GM23338 (cell line): ENCODE results near the gene PRKCI. TPM values are rescaled to one million over a fixed set of nuclear protein-coding genes. Genes with fewer than 3 reads are reported as not detected.

Experiments used
- ATAC-seq: fragments of 200-7000 bp; cut with Tn5 transposase; 3 replicates; pipeline ENCODE4 v1.9.1; 2020
- DNase-seq: peaks from one replicate; pipeline ENCODE4 v3.0.0-alpha.2; 2015; ENCODE audit warnings: low spot score
- H2AFZ ChIP-seq: fragments of 200-600 bp; sonication (generic); 2 replicates; pipeline ENCODE4 v1.8.0; 2016; ENCODE audit warnings: antibody characterized with exemption, mild to moderate bottlenecking, moderate library complexity
- H3F3A ChIP-seq: fragments of 200-600 bp; sonication (generic); replicated peaks from 2 replicates; pipeline ENCODE4 v1.8.0; 2017; ENCODE audit warnings: antibody characterized with exemption, mixed run types, low read depth
- H3K27ac ChIP-seq: fragments of 200-600 bp; sonication (generic); 2 replicates; pipeline ENCODE4 v1.6.1; 2016; ENCODE audit warnings: low read depth
- H3K27me3 ChIP-seq: fragments of 200-600 bp; sonication (generic); 2 replicates; pipeline ENCODE4 v1.8.0; 2016; ENCODE audit warnings: mild to moderate bottlenecking, mixed run types, moderate library complexity; ENCODE audit not compliant: insufficient read depth
- H3K36me3 ChIP-seq: fragments of 200-600 bp; sonication (generic); 2 replicates; pipeline ENCODE4 v1.8.0; 2016; ENCODE audit warnings: mild to moderate bottlenecking; ENCODE audit not compliant: insufficient read depth
- H3K4me1 ChIP-seq: fragments of 200-600 bp; sonication (generic); 2 replicates; pipeline ENCODE4 v1.8.0; 2016; ENCODE audit warnings: mild to moderate bottlenecking, moderate library complexity; ENCODE audit not compliant: insufficient read depth
- H3K4me2 ChIP-seq: fragments of 200-600 bp; sonication (generic); 2 replicates; pipeline ENCODE4 v1.7.1; 2017; ENCODE audit warnings: mixed run types
- H3K4me3 ChIP-seq: fragments of 200-600 bp; sonication (generic); 2 replicates; pipeline ENCODE4 v1.6.1; 2016; ENCODE audit warnings: mixed run types
- H3K79me2 ChIP-seq: fragments of 200-600 bp; sonication (generic); replicated peaks from 2 replicates; pipeline ENCODE4 v1.8.0; 2017; ENCODE audit warnings: mild to moderate bottlenecking; ENCODE audit not compliant: insufficient read depth
- H3K9me2 ChIP-seq: fragments of 200-600 bp; sonication (generic); 2 replicates; pipeline ENCODE4 v1.8.0; 2017; ENCODE audit not compliant: insufficient read depth
- H4K20me1 ChIP-seq: fragments of 200-600 bp; sonication (generic); replicated peaks from 2 replicates; pipeline ENCODE4 v1.8.0; 2017; ENCODE audit warnings: mild to moderate bottlenecking; ENCODE audit not compliant: insufficient read depth
- H3K27ac Mint-ChIP-seq: 2 replicates; pipeline ENCODE4 v1.8.0; 2020; ENCODE audit warnings: inconsistent platforms, mild to moderate bottlenecking, moderate library complexity, mixed read lengths
- H3K27me3 Mint-ChIP-seq: 3 replicates; pipeline ENCODE4 v1.8.0; 2022; ENCODE audit warnings: low read depth, mild to moderate bottlenecking, moderate library complexity, mixed read lengths, inconsistent platforms; ENCODE audit not compliant: insufficient read depth, poor library complexity
- H3K36me3 Mint-ChIP-seq: 3 replicates; pipeline ENCODE4 v1.8.0; 2021; ENCODE audit warnings: low read depth, mild to moderate bottlenecking, inconsistent platforms, moderate library complexity, mixed read lengths
- H3K4me1 Mint-ChIP-seq: 3 replicates; pipeline ENCODE4 v1.8.0; 2020; ENCODE audit warnings: mild to moderate bottlenecking, inconsistent platforms, mixed read lengths
- H3K4me3 Mint-ChIP-seq: 3 replicates; pipeline ENCODE4 v1.8.0; 2021; ENCODE audit warnings: moderate library complexity, mild to moderate bottlenecking, inconsistent platforms, mixed read lengths
- H3K9me3 Mint-ChIP-seq: 3 replicates; pipeline ENCODE4 v1.8.0; 2020; ENCODE audit warnings: moderate library complexity, mild to moderate bottlenecking, inconsistent platforms, mixed read lengths
- ETS1 ChIP-seq: IDR thresholded peaks from 2 replicates; pipeline ENCODE4 v1.6.1; 2016; ENCODE audit warnings: antibody characterized with exemption
- EZH2 ChIP-seq: fragments of 200-600 bp; sonication (generic); IDR thresholded peaks from one replicate; pipeline ENCODE4 v1.8.0; 2017; ENCODE audit warnings: antibody characterized with exemption, mild to moderate bottlenecking, low read depth; ENCODE audit not compliant: unreplicated experiment
- EZH2phosphoT487 ChIP-seq: fragments of 200-600 bp; sonication (generic); IDR thresholded peaks from one replicate; pipeline ENCODE4 v1.8.1; 2018; ENCODE audit warnings: antibody characterized with exemption; ENCODE audit not compliant: unreplicated experiment
- JUNB ChIP-seq: IDR thresholded peaks from one replicate; pipeline ENCODE4 v1.6.1; 2016; ENCODE audit warnings: antibody characterized with exemption; ENCODE audit not compliant: unreplicated experiment
- NANOG ChIP-seq: IDR thresholded peaks from 2 replicates; pipeline ENCODE4 v1.6.1; 2016; ENCODE audit warnings: antibody characterized with exemption, borderline replicate concordance
- POLR2AphosphoS5 ChIP-seq: IDR thresholded peaks from 2 replicates; pipeline ENCODE4 v1.6.1; 2016; ENCODE audit warnings: antibody characterized with exemption, low read depth
- ZNF331 ChIP-seq: fragments of 250-450 bp; sonication (Bioruptor Pico); IDR thresholded peaks from 2 replicates; pipeline ENCODE4 v1.5.0; 2020; ENCODE audit warnings: low read depth, mild to moderate bottlenecking, moderate library complexity
- ZNF462 ChIP-seq: fragments of 250-450 bp; sonication (Bioruptor Pico); IDR thresholded peaks from 2 replicates; pipeline ENCODE4 v1.5.0; 2020; ENCODE audit warnings: mild to moderate bottlenecking, moderate library complexity
- polyA plus RNA-seq: library from polyadenylated mRNA; unstranded; fragments of >200 nt; fragmentation: Nextera tagmentation; extraction: Ambion mirVana; gene quantifications from 2 replicates; pipeline ENCODE4 v1.2.1, GENCODE V29; 2016
- total RNA-seq: library from RNA; depleted of rRNA; stranded (reverse); fragments of >200 nt; shearing (Covaris generic); gene quantifications from 2 replicates; pipeline ENCODE4 v1.2.3, GENCODE V29; 2014

The PRKCI gene
- total and polyA plus RNA-seq, 2 experiments from 2014 or later: 58.0 to 119 TPM

DNA sequence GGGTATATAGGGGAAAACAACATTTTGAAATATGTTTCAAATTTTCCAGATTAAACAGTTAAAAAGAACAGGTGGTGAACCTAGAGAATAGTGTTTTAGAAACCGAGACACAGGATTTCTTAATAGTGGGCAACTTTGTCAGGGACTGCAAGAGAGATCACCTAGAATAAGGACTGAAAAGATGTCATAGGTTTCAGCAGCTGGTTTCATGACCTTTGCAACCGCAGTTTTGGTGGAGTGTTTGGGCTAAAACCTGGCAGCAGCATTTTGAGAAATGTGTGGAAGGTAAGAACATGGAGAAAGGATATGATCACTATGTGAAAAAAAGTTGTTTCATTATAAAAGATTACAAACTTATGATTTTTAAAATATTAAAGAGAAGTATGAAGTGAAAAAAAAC, 34.9 kb downstream of the PRKCI start:
- no peak for TF ChIP-seq NANOG
- Histone ChIP-seq H3K79me2 (peaks cover 69% of the 10 kb centered on the region), H3F3A (0 out of 2 replicates have a peak, but pooled peaks cover 5% of the 10 kb centered on the region), H3K9me2 (no peaks in the 10 kb centered on the region), H3K4me2 (no peak overlapping the region), H3K27ac (peak overlapping the region; percentile 87; the same call in 1 of the 2 replicates), H2AFZ (no peak overlapping the region), H3K4me1 (peaks cover 15% of the 10 kb centered on the region), H3K27me3 (no peaks in the 10 kb centered on the region), H4K20me1 (peaks cover 10% of the 10 kb centered on the region), H3K4me3 (no peak overlapping the region), H3K36me3 (peaks cover 6% of the 10 kb centered on the region)
- H3K27me3 Mint-ChIP-seq: peaks cover 3% of the 10 kb centered on the region
- H3K9me3 Mint-ChIP-seq: peaks cover 2% of the 10 kb centered on the region; the same call in 1 of the 3 replicates
- H3K4me1 Mint-ChIP-seq: peaks cover 25% of the 10 kb centered on the region
- ATAC-seq: no peak
- no peak for DNase-seq
- no peak overlapping the region for H3K4me3 Mint-ChIP-seq
- H3K36me3 Mint-ChIP-seq: peaks cover 41% of the 10 kb centered on the region
- no peak overlapping the region; the same call in 1 of the 2 replicates for H3K27ac Mint-ChIP-seq

GRCh38 chr3:170258105-170258487, 35.9 kb downstream of the PRKCI start:
- Histone ChIP-seq H4K20me1 (peaks cover 10% of the 10 kb centered on the region), H3K27me3 (no peaks in the 10 kb centered on the region), H3K4me1 (peaks cover 15% of the 10 kb centered on the region), H3K9me2 (no peaks in the 10 kb centered on the region), H3F3A (0 out of 2 replicates have a peak, but pooled peaks cover 5% of the 10 kb centered on the region), H3K4me2 (0 out of 2 replicates have a peak overlapping the region, but pooled peaks have one; percentile 57), H3K4me3 (no peak overlapping the region), H2AFZ (no peak overlapping the region), H3K27ac (peak overlapping the region; percentile 87), H3K36me3 (peaks cover 8% of the 10 kb centered on the region), H3K79me2 (peaks cover 59% of the 10 kb centered on the region)
- no peak overlapping the region for H3K4me3 Mint-ChIP-seq
- DNase-seq (peak; percentile 37), ATAC-seq (peak; percentile 81)
- H3K27me3 Mint-ChIP-seq: peaks cover 3% of the 10 kb centered on the region
- H3K4me1 Mint-ChIP-seq: peaks cover 25% of the 10 kb centered on the region
- H3K9me3 Mint-ChIP-seq: peaks cover 2% of the 10 kb centered on the region; the same call in 1 of the 3 replicates
- peak overlapping the region; percentile 78 for H3K27ac Mint-ChIP-seq
- TF ChIP-seq EZH2 (no peak), ZNF331 (no peak), POLR2AphosphoS5 (no peak), ETS1 (no peak), JUNB (no peak), ZNF462 (CRISPR knock-in tag) (0 out of 2 replicates have a peak, but pooled peaks have one; percentile 25), EZH2phosphoT487 (no peak)
- peaks cover 45% of the 10 kb centered on the region for H3K36me3 Mint-ChIP-seq
